Caki2 (cell line): Measurements from ENCODE around the gene GSC2. TPM values are rescaled to one million over a fixed set of nuclear protein-coding genes. Genes with fewer than 3 reads are reported as not detected.

Source experiments
- DNase-seq: peaks from one replicate; pipeline ENCODE4 v3.0.0-alpha.2; 2015; ENCODE audit warnings: low read depth
- in situ Hi-C: cut with HindIII; loops from 2 replicates; pipeline ENCODE4 v1.10.0; 2016; ENCODE audit warnings: low sequenced_read_pairs, low pct_unique_long_range_greater_than_20kb, mixed read lengths
- total RNA-seq: library from RNA; depleted of rRNA; stranded (reverse); fragments of >200 nt; shearing (Covaris generic); gene quantifications from 2 replicates; pipeline ENCODE4 v1.2.3, GENCODE V29; 2014; ENCODE audit warnings: low replicate concordance; rRNA removed

The GSC2 gene, protein sequence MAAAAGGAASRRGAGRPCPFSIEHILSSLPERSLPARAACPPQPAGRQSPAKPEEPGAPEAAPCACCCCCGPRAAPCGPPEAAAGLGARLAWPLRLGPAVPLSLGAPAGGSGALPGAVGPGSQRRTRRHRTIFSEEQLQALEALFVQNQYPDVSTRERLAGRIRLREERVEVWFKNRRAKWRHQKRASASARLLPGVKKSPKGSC
- total RNA-seq: not detected in 2 replicates

GRCh38 chr22:19149991-19150390, at the start of gene GSC2:
Gene GSC2, minus strand, starts transcription at chr22:19150292. Its CDS starts 9 bp downstream, at chr22:19150283.
- in situ Hi-C loops: no loop called here
- no peak for DNase-seq

GRCh38 chr22:19199479-19199878, 49.4 kb upstream of the GSC2 start:
- in situ Hi-C loops: no loop called here
- DNase-seq: no peak

DNA sequence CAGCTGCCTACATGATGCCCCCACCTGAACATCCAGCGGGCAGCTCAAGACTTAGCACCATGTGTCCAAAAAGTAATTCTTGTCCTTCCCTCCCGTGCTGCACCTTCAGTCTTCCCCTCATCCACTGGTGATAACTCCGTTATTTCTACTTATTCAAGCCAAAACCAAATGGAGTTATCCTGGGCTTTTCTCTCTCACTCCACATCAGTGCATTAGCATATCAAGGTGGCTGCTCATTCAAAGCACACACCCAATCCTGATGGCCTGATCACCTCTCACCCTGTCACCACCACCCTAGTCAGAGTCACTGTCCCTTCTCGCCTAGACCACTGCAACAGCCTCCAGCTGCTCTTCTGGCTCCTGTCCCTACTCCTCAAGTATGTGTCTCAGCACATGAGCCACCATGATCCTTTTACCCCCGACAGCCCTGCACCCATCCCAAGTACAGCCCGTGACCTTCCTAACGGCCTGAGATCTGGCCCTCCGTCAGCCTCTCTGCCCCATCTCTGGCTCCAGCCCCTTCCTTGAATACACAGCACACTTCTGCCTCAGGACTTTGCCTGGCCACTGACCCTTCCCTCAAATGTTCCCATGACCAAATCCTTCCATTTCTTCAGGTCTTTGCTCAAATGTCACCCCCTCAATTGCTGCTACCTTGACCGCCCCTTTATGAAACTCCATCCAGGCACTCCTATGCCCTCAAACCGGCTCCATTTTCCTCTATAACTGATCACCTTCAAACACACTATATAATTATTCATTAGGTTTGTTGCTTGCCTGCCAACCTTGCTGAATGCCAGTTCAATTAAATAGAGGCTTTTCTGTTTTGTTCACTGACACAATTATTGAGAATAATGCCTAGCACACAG, 48.1 kb upstream of the GSC2 start:
- no peak for DNase-seq
- in situ Hi-C loops: no loop called here

DNA sequence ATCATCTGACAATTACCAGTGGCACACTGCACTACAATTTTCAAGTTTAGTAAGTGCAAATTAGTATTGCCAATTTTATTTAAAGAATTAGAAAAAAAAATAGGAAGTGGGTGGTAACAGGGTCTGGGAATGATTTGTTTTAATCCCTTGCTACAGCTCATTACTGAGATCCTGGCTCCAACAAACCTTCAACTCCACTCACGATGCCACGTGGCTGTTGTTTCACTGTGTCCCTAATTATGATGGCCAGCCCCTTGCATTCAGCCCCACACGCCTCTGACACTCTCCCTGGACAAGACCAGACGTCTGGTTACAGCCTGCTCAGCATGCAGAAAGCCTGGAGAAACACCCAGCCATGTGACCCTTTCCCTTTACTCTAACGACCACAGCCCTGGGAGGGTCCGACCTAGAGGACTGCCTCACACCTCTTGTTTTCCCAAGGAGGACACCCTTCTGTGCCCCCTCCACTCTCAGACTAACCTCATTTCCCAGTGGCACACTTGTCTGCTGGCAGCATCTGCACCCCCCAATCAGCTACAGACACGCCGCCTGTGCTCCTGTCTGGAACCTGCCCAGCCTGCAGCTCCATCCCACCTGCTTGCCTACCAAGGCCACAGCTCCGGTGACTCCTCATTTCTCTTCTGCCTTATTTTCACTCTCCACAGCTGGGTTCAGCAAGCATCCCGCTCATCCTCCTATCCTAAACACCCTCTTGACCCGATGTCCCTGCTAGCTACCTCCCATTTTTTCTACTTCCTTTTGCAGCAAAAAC, 46.9 kb upstream of the GSC2 start:
- DNase-seq: no peak
- in situ Hi-C loops: no loop called here

DNA sequence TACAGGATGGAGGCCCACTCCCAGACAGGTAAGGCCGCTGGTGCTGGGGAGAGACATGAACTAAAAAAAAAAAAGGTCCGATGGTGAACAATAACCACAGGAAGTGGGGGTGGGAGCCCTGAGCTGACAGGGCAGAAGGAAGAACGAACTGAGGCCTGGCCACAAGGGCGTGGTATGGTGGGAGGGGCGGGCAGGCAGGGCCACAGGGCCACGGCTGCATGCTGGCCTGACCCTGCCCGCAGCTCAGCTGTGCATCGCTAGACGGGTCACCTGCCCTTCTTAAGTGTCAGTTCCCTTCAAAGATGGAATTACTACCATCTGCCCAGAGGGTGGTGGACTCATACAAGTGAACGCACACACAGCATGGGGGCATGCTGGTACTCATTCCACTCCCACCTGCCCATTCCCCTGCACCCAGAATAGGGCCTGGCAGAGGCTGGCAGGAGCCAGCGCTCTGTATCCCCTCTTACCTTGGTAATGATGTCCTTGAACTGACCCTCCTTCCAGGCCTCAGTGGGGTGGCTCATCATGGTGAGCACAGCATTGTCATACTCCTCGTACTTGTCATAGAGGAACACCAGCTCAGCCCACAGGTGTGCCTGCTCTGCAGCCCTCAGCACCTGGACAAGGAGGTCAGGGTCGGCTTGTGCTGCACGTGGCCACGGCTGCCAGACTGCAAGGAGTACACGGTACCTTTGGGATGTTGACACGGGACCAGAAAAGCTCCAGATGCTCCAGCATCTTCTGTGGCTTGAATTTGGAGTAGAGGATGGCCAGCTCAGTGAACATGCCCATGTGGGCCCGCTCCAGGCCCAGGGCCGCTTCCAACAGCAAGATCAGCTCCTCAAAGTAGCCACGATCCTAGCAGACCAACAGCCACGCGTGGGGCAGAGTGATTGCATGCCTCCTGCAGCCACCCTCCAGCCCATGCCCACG, 46.0 kb upstream of the GSC2 start:
- no peak for DNase-seq
- in situ Hi-C loops: no loop called here

- DNase-seq: no peak
- in situ Hi-C loops: no loop called here
Observed at GRCh38 chr22:19194766-19195536, 44.9 kb upstream of the GSC2 start.

DNA sequence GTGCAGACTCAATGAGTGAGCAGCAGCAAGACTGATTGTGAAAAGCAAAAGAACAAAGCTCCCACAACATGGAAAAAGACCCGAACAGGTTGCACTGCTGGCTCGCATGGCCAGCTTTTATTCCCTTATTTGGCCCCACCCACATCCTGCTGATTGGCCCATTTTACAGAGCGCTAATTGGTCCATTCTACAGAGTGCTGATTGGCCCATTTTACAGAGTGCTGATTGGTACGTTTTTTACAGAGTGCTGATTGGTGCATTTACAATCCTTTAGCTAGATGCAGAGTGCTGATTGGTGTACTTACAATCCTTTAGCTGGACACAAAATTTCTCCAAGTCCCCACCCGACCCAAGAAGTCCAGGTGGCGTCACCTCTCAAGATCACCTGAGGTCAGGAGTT, 43.8 kb upstream of the GSC2 start:
- in situ Hi-C loops: no loop called here
- no peak for DNase-seq

- DNase-seq: no peak
- in situ Hi-C loops: no loop called here
Observed at GRCh38 chr22:19187716-19188563, 37.8 kb upstream of the GSC2 start.

- no peak for DNase-seq
- in situ Hi-C loops: no loop called here
Observed at GRCh38 chr22:19184276-19184997, 34.3 kb upstream of the GSC2 start.

DNA sequence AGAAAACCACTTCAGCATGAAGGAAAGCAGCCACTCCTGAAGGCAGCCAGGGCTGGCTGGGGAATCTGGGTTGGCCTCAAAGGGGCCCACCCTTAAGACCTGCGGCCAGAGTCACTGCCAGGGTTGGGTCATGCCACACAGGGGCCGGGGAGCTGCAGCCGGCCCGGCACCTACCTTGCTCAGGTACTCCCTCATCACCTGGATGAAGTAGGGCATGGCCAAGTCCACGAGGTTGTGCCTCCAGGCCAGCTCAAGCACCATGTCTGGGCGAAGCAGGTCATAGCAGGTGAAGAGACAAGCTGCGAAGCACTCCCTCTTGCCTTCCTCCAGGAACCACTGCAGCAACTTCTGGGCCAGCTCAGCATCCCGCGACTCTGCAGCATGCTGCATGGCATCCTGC, 33.1 kb upstream of the GSC2 start:
- in situ Hi-C loops: no loop called here
- no peak for DNase-seq

DNA sequence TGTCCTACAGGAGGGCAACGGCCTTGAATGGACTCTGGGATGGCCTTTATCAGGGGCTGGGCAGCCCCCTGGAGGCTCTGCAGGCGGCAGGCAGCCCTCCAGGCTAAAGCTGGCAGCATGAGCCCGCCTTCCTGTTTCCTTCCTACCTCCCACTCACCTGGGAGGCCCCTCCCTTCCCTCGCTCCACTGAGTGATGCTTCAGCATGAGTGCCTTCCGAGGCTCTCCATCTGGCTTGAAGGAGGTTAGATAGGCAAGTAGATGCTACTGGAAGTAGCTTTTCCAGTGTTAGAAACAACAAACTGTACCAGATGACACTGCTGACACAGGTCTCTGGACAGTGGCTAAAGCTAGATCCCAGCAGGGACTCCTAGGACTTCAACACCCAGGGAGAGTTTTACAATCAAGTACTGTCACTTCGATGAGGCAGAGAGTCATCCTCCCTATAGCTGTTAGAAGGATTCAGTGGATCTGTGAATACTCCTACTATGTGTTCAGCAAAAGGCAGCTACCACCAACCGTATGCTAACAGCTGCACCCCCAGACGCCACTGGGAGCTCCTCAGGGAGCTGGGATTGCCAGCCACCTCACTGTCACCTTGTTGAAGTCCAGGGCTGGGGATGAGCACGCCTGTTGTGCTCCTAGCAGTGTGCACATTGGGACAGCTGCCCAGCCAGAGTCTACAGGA, 32.5 kb upstream of the GSC2 start:
- no peak for DNase-seq
- in situ Hi-C loops: no loop called here

DNA sequence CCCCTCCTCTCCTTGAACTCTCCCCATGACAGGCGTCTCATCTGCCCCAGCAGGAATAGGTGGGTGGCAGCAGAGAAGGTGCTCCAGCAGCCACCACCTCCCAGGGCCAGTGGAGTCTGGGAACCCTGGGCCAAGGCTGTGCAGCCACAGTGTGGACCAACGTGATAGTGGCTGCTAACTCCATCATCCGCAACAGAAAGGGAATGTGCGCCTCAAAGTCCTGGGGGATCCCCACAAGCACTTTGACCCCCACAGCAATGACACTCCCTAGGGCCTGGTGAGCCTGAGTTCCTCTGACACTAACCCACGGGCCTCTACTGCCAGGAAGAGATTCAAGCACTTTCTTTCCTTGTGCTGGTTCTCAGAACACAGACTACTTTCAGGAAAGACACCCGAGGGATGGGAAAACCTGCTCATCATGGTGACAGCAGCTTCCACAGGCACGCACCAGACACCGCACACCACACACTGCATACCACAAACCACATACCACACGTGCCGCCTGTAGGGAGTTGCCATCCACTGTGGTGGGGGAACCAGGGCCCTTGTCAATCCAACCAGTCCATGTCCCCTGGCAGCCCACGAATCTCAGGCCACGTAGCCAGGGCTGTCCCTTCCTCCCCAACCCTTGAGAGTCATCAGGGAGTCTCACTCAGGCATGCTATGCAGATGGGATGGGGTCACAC, 31.8 kb upstream of the GSC2 start:
- in situ Hi-C loops: no loop called here

DNA sequence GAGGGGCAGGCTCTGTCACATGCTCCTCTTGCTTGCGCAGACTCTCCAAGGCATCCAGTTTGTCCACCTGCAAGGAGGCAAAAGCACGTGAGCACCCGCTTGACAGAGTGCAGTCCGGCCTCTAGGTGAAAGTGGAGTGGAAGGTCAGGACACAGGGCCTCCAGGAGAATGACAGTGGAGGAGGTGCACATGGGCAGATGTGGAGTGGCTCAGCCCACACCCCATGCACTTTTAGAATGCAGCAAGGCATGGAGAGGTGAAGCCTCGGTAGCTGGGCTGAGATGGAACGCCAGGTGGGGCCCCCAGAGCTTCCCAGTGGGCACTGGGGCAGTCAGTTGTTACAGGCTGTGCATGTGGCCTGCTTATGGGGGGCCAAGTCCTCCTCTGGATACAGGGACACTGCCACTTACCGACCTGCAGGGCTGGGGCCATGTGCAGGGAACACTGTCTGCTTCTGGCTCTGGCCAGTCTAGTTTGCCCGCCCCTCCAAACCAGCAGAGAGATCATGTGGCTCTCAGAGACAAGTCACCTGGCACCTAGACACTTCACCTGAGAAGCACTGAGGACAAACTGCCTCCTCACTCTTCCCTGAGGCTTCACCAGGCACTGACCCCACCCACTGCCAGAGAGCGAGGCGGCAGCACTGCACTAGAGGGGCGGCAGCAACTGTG, 30.8 kb upstream of the GSC2 start:
- no peak for DNase-seq
- in situ Hi-C loops: no loop called here

More for the DNA sequence above, 31.8 kb upstream of the GSC2 start:
- no peak for DNase-seq

GRCh38 chr22:19180234-19180633, 30.1 kb upstream of the GSC2 start:
- in situ Hi-C loops: no loop called here
- no peak for DNase-seq
